MM.1S (cell line): ENCODE measurements around the gene TBC1D21.

Experiments
- EZH2phosphoT487 ChIP-seq: fragments of 300-600 bp; sonication (generic); IDR thresholded peaks from 2 replicates; pipeline ENCODE4 v1.6.1; 2018; ENCODE audit warnings: antibody characterized with exemption, low read length
- TF ChIP-seq, protein P1 (sequence below): fragments of 300-600 bp; sonication (generic); IDR thresholded peaks from 2 replicates; pipeline ENCODE4 v1.5.1; 2016; ENCODE audit warnings: antibody characterized with exemption, low read length, mixed read lengths

DNA sequence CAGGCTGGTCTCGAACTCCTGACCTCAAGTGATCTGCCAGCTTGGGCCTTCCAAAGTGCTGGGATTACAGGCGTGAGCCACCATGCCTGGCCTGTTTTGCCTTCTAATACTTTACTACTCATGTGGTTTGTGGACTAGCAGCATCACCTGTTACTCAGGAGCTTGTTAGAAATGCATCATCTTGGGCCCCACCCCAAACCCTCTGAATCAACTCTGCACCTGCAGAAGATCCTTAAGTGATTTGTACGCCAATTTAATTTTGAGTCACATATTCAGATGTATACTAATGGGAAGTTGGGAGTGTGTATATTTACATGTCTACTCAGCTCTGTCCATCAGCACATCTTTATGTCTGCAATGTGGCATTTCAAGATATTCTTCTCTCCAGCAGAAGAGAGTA is 6.1 kb downstream of the TBC1D21 start:
- TF ChIP-seq, protein P1, sequence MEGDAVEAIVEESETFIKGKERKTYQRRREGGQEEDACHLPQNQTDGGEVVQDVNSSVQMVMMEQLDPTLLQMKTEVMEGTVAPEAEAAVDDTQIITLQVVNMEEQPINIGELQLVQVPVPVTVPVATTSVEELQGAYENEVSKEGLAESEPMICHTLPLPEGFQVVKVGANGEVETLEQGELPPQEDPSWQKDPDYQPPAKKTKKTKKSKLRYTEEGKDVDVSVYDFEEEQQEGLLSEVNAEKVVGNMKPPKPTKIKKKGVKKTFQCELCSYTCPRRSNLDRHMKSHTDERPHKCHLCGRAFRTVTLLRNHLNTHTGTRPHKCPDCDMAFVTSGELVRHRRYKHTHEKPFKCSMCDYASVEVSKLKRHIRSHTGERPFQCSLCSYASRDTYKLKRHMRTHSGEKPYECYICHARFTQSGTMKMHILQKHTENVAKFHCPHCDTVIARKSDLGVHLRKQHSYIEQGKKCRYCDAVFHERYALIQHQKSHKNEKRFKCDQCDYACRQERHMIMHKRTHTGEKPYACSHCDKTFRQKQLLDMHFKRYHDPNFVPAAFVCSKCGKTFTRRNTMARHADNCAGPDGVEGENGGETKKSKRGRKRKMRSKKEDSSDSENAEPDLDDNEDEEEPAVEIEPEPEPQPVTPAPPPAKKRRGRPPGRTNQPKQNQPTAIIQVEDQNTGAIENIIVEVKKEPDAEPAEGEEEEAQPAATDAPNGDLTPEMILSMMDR = no peak
- no peak for TF ChIP-seq EZH2phosphoT487
